ENCODE results near the gene IL12RB2.

Gene IL12RB2

DNA sequence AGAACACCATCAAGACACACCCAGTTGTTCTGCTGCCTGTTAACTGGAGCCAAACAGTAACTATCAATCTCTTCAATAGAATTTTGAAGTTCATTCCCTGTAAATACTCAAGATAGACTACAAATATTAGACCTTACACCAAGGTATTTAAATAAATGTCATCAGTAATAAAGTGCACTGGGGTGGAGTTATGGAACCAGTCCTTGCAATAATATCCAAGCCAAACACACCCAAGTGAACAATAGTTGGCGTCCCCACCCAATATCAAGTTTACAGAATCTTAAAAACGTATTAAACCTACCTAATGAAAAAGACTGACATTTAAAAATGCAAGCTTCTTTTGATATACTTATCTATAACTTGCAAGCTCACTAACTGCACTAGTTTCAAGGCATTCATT lies 119.8 kb downstream of the IL12RB2 start:
- no peak overlapping the region for H3K27ac ChIP-seq
- DNase-seq (ENCODE audit: low spot score) = no peak

DNA sequence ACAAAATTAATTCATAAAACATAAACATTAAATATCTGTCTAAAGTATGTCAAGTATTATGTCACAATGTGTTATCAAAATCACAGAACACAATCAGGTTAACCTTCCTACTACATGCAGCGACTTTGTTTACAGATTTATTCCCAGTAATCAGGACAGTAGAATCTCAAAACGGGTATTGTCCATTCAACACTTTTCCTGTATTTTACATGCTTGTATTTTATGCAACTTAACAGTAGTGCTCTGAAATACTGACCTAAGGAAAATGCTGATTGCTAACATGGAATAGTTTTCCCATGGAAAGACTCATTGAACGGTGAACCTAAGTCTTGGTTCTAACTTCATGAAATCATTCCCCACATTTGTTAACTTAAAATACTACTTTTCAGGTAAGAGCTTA lies 120.3 kb downstream of the IL12RB2 start:
- no peak overlapping the region for H3K27ac ChIP-seq
- TF ChIP-seq, protein P1, sequence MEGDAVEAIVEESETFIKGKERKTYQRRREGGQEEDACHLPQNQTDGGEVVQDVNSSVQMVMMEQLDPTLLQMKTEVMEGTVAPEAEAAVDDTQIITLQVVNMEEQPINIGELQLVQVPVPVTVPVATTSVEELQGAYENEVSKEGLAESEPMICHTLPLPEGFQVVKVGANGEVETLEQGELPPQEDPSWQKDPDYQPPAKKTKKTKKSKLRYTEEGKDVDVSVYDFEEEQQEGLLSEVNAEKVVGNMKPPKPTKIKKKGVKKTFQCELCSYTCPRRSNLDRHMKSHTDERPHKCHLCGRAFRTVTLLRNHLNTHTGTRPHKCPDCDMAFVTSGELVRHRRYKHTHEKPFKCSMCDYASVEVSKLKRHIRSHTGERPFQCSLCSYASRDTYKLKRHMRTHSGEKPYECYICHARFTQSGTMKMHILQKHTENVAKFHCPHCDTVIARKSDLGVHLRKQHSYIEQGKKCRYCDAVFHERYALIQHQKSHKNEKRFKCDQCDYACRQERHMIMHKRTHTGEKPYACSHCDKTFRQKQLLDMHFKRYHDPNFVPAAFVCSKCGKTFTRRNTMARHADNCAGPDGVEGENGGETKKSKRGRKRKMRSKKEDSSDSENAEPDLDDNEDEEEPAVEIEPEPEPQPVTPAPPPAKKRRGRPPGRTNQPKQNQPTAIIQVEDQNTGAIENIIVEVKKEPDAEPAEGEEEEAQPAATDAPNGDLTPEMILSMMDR (IDR thresholded peaks at IDR 0.05) = no peak
- peak overlapping the region; percentile 92 for H3K4me3 ChIP-seq
- DNase-seq (ENCODE audit: low spot score) = no peak

More for the DNA sequence above, 119.8 kb downstream of the IL12RB2 start:
- H3K4me3 ChIP-seq = peak overlapping the region; percentile 92
- TF ChIP-seq, protein P1 (IDR thresholded peaks at IDR 0.05) = no peak

DNA sequence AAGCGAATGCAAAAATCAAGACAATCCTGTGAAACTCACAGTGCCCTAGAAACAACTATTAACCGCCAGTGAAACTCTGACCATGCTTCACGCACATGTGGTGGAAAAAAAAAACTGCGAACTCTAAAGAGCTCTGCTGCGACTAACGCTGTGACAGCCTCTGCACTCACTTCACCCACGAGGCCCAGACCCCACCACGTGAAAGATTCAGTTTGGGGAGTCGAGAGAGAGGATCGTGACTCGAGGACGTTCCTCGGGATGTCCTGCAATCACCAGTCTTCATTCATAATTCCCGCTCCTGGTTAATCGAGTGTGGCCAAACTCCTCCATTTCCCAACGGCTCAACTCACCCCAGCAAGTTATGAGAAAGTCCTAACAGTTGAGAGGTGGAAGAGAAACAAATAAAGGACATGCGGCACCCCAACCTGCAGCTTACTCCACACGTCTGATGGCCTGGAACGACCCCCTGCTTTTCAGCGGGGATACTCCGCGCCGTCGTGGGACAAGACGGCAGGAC lies 121.4 kb downstream of the IL12RB2 start:
- TF ChIP-seq, protein P1 (IDR thresholded peaks at IDR 0.05) = no peak
- no peak for DNase-seq (ENCODE audit: low spot score)
- peak overlapping the region; percentile 92 for H3K4me3 ChIP-seq
- H3K27ac ChIP-seq = peak overlapping the region; percentile 97 to 98

DNA sequence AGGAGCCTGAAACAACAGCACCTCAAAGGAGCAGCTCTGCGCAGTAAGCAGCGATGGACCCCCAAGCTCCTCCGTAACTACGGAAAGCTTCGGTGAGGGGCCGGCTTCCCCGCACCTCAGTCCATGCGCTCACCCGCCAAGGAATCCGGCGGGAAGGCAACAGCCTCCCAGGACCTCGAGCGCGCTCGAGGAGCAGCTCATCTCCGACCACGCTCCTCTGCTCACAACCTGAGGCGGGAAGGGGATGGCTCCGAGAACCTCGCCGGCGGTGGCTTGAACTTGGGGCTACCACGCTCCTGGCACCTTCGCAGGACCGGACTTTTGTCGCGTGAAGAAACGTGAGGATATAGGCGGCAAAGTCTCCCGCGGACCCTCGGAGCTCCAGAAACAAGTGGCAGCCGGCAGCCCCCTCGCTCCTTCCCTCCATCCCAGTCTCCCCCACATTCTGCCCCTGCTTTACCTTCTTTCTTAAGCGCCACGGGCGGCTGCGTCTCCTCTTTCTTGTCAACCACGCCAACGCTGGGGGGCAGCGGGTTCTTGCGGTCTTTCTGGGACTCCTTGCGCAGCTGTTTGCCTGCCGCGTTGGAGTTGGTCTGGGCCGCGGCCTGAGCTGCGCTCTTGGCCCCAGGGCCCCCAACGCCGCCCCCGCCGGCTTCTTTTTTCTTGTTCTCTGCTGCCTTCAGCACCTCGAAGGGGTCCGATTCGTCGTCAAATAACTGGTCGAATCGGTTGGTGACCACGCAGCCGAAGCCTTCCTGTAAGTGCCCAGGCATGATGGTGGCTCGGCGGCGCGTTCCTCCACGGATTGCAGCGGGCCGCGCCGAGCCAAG lies 122.1 kb downstream of the IL12RB2 start:
- Histone ChIP-seq H3K27ac (peak overlapping the region; percentile 97 to 98), H3K4me3 (peak overlapping the region; percentile 92)
- TF ChIP-seq, protein P1 (IDR thresholded peaks at IDR 0.05) = no peak
- peak; percentile 77 for DNase-seq (ENCODE audit: low spot score)

DNA sequence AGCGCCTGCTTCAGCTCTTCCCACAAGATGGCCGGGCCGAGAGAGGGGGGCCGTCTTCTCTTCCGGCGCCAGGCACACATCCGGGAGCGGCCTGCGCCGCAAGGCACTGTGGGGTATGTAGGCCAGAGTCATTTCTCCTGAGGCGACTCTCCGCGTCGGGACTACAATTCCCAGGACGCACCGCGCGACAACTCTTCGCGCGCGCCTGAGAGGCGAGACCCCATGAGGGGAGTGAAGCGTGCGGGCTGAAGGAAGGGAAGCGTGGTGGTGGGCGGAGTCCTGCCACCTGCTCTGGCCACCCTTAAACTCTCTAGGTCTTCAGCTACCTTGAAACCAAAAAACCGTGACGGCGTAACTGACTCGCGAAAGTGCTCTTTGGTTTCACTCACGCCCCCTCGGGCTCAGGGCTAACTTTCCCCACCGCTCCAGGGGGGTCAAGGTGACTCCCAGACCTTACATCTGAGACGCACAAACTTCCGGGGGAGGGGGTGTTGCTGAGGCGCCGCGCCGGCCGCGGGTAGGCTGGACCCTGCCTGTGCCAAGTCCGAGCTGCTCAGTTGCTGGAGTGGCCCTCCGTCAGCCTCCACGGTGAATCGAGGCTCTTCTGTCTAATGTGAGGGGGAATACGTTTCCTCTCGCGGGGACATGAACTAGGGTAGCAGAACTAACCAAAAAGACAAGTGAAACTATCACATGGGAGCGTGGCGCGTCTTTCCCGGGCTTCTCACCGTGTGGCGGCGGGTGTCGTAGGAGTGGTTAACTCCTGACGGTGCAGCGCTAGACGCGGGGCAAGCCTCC lies 122.9 kb downstream of the IL12RB2 start, which contains the start of gene SERBP1:
Gene SERBP1, minus strand, starts transcription at position 45 of the 798 bp plus-strand sequence. CDS start 102 bp downstream, outside the sequence.
- TF ChIP-seq, protein P1 (IDR thresholded peaks at IDR 0.05) = no peak
- Histone ChIP-seq H3K4me3 (peak within 1 kb of the TSS; percentile 92), H3K27ac (peak within 1 kb of the TSS; percentile 97 to 98)
- DNase-seq (ENCODE audit: low spot score) = peak; percentile 95

DNA sequence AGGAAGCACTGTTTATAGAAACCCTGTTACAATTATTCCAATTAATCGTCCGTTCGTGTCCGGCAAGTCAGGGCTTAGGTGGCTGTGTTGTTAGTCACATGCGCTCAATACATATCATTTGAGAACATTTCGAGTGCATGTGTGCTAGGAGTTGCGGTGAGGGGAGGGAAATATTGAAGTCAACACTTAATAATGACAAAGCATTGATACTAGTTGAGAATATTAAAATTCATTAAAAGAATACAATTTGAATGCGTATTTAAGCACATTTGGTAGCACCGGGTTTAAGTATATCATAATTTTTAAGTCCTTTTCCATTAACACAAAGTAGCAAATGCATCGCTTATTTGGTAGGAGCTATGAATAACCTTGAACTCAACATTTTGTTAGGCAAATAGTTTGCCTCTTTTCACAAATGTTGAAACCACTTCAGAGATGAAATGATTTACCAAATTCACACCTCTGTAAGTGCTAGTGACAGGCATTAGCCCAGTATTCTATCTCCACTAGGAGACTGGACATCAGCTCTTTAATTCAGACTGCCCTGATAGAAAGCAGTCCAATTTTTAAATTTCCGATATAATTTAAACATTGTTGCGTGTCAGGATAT lies 123.6 kb downstream of the IL12RB2 start:
- TF ChIP-seq, protein P1 (IDR thresholded peaks at IDR 0.05) = no peak
- DNase-seq (ENCODE audit: low spot score) = no peak
- Histone ChIP-seq H3K27ac (peak overlapping the region; percentile 97 to 98), H3K4me3 (peak overlapping the region; percentile 92)
